HG03520 (cell line): ENCODE results near the gene EIF3L.
A peak's percentile ranks its signal among the peaks of the same experiment; 100 is the strongest.

Source experiments
- ATAC-seq: cut with Tn5 transposase; IDR thresholded peaks from one replicate; pipeline ENCODE4 v1.9.1; 2021; ENCODE audit warnings: mild to moderate bottlenecking, moderate library complexity; ENCODE audit not compliant: unreplicated experiment

Gene EIF3L

DNA sequence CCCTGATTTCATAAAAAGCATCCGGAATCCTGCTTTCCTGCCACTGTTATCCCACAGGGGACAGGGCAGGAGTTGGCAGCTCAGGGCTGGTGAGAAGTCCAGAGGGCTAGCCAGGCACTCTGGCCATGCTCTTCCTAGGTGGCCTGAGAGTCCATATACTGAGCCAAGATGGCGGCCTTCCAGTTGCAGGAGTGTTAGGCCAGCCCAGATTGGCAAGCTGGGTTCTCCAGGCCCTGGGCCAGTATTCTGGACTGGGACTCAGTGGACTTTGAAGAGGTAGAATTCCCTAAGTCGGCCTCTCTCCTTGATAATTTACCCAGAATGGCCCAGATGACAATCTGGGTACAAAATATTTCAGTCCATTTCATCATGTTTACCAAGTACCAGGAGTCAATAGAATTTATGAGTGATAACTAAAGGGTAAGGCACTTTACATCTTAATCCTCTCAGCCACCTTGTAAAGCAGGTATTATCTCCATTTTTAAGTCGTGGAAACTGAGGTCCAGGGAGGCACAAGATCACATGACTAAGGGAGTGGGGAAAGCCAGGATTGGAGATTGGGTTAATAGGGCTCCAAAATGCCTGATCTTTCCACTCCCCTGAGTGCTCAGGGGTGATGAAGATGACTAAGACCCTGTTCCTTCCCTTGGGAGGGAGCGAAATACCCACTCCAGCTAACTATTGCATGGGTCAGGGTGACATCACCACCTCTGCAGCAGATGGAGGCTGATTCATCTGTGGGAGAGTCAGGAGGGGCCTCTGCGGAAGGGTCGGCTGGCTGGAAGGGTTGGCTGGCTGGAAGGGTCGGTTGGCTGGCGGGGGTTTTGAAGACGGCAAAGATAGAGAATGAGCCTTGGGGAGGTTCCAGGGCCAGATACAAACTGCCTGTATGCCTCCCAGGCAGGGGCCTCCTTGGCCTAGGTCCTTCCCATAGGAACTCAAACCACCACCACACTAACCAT is 55.6 kb downstream of the EIF3L start:
- no peak for ATAC-seq

DNA sequence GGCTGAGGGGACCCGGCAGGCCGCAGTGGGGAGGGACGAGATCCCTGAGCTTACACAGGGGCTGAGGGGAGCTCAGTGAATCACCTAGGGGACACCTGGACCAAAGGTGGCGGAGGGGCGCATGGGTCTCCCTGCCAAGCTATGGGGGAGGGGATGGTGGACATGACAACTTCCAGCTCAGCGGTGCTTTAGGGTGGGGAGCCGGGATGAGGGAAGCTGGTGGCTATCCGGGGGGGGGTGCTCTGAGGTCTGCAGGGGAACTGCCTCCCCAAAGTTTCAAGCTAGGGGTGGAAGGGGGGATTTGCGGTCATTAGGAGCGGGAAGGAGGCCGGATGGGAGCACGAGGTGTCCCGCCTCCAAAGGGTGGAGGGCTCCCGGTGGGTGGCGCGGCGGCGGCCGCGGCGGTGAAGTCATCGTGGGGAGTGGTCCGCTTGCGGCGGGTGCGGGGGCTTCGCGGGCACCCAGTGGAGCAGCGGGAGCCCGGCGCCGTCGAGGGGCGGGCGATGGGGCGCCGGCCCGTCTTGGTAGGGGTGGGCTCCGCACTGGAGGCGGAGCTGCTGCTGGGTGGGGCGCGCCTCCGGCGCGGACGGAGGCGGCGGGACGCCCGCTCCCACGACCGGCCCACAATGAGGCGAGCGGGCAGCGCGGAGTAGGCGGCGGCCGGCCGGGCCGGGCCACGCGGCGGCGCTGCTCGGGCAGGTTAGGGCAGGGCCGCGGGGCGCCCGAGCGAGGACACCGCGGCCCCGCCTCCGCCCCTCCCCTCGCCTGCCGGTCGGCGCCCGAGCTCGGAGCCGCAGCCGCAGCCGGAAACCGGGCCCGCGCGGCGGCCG is 56.5 kb downstream of the EIF3L start, which contains the start of gene MICALL1:
Gene MICALL1 (plus strand): TSS at position 764 of the 830 bp plus-strand sequence. CDS start 126 bp downstream, outside the sequence.
- peak; percentile 79 for ATAC-seq

DNA sequence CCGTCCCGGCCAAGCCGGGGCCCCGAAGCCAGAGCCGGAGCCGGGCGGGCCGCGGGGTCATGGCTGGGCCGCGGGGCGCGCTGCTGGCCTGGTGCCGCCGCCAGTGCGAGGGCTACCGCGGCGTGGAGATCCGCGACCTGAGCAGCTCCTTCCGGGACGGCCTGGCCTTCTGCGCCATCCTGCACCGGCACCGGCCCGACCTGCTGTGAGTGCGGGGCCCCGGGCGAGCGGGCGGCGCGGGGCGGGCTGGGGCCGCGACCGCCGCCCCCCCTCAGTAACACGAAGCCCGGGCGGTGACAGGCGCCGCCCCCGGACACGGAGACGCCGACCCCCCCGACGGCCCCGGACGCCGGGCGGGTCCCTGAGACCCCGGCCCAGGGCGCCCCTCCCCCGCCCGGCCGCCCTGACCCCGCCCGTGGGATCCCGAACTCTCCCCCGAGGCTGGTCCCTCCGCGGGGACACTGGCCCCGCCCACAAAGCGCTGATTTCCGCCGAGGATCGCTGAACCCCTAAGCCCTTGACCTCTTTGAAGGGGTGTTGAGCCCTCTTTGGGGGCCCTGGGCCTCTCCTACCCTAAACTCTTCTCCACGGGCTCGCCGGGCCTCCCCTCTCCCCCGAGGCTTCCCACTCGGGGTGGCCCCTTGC is 57.3 kb downstream of the EIF3L start:
- ATAC-seq: peak; percentile 12

DNA sequence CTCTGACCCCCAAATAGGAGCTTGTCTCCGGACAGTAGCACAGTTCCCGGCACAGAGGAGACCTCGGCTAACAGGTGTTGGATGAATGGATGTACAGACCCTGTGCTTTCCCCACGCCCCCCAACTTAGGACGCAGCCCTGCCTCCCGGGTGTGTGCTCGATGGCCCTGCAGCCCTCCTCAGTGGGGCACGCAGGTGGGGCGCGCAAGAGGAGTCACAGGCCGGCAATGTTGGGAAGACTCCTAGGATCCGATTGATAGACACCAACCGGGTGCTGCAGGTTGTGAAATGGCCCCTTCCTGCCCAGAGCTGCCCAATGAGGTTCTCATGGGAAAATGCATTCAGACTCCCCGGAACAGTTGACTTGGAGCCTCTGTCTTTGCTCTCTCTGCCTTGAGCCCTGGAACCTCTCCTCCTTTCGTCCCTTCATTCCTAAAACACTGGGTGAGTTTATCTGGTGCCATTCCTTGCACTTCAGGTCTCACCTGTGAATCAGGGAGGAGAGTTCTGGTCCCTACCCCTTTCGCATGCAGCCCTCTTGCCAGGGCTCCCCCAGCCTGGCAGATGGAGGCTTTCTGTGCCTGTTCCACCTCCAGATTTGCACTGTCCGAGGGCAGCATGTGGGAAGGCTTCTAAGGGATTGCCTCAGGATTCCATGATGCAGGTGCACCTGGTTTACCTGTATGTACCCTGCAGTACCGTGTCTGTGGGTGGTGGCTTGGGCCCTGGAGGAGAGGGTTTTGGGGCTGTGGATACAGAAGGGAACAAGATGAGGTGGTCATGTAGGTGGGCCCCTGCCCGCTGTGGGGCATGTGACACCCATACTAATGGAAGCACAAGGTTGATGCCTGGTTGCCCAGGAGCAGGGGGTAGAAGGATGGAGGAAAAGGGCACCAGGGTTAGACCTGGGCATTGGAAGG is 58.1 kb downstream of the EIF3L start:
- no peak for ATAC-seq

DNA sequence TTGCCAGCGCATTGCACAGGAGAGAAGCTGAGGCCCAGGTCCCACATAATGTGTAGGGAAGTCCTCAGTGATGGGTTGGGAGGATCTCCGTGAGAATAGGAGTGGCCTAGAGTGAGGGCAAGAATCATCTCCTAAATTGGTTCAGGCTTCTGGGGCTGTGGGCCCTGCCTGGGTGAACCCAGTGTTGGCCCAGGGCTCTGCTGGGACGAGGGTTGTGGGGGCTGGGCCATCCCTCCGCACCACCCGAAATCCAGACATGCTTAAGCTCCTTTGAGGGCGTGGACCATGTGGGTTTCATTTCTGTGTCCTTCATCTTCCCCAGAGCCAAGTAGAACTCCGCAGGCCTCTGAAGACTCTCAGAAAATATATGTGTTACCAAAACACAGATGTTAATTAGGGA is 60.5 kb downstream of the EIF3L start:
- no peak for ATAC-seq

DNA sequence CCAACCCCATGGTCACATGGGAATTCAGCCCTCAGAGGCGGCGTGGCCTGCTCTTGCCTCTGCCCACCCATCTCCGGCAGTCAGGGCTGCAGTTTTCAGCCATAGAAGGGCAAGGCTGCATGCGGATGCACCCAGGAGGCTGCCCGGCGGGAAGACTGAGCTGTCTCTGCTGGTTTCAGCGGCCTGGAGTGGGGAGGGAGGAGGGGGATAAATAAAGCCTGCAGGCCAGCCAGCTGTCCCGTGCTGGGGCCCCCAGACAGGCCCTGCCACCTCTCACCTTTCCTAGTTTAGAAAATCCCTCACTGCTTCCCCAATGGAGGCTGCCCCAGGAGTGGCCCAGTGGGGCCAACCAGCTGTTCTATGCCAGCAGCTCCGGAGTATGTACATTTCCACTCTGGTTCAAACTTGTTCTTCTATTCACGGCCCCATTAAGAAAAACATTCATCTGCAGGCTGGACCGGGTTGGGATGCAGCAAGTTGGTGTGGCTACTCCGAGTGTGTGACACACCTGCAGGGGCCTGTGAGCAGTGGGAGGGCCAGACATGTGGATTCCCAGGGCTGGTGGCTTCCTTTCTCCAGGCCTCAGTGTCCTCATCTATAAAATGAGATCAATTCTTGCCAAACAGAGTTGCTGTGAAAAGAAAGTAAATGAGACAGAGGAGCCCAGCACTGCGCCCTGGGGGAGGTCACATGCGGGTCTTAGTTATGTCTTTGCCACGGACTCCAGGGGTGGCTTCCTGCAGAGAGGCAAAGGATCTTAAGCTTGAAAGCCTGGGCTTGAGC is 61.9 kb downstream of the EIF3L start:
- no peak for ATAC-seq

DNA sequence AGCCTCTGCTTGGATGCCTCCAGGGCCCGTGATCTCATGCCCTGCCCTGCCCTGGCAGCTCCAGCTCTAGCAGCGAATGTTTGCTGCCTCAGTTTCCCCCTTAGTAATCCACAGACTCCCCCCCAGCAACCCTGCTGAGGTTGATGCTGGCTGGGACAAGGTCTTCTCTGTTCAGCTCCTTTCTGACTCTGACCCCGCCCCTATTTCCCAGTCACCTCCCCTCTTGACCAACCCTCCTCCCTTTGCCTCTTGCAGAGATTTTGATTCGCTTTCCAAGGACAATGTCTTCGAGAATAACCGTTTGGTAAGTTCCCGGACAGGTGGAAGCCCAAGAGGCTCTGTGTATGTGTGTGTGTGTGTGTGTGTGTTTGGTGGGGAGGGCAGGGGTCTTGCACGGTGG is 62.5 kb downstream of the EIF3L start:
- ATAC-seq: no peak

DNA sequence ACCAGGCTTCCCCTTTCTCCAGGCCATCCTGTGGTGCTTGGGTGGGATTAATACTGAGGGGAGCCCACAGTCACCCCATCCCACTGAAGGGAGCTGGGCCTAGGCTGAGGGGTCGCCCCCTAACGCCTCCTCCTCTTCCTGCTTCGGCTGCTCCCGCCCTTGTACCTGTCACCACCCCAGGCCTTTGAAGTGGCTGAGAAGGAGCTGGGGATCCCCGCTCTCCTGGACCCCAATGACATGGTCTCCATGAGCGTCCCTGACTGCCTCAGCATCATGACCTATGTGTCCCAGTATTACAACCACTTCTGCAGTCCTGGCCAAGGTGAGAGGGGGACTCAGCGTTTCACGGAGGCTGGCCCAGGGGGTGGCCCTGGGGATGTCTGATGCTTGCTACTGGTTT is 63.0 kb downstream of the EIF3L start:
- no peak for ATAC-seq

DNA sequence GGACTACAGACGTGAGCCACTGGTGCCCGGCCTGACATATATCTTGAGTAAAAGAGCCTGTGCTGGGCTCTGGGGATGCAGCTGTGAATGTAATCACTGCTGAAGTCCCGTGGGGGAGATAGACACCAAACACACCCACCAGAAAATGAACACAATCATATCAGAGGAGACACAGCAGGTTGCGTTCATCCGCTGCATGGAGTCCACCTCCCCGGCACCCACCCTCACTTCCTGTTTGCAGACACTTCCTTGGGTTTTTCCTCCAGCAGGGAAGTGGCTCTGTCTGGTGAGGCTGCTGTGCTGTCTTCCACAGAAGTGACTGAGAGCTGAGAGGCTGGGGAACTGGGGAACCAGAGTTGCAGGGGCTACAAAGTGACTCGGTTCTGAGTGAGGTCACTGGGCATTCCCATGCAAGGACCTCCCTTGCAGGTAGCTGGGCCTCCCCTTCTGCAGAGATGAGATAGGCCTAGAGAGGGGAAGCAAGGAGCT is 64.1 kb downstream of the EIF3L start:
- ATAC-seq: no peak

DNA sequence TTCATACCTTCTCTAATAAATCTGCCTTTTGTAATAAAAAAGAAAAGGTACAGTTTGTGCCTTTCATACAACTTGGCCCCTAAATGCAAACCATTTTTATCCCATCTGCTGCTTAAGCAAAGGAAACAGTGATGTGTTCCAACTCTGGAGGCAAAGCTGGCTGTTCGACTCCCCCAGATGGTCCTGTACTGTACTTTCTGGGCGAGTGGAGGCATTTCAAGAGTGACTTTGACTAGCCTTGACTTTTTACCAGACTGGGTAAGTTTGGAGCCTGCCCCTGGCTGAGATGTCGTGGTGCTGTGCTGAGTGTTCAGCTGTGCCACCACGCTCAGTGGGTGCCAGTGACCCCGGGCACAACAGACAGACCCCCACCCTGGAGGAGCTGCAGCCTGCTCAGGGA is 67.1 kb downstream of the EIF3L start:
- no peak for ATAC-seq

DNA sequence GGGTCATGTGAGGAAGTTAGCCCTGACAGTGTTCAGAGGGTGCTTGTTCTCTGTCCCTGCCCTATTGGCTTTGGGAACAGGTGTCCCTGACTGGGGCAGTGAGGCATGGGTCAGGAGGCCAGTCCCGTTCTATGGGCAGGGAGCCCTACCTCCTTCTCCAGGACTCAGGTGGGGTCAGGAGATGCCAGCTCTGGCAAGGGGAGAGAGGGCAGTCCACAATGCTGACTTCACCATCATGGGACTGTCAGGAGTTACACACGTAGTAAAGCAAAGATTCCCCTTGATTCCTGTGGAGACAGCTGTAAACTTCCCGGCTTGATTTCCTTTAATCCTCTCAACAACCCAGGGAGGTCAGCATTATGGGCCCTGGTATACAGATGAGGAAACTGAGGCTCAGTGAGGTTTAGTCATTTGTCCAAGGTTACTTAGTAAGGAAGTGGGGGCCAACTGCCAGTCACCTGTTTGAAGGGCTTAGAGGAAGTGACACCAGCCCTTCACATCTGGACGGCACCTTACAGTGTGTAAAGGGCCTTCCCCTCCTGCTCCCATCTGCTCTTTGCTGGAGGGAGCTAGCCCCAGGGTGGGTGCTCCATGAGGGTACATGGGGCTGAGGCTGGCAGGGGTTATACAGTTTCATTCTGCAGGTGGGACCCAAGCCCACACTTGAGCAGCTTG is 68.8 kb downstream of the EIF3L start:
- ATAC-seq: no peak

DNA sequence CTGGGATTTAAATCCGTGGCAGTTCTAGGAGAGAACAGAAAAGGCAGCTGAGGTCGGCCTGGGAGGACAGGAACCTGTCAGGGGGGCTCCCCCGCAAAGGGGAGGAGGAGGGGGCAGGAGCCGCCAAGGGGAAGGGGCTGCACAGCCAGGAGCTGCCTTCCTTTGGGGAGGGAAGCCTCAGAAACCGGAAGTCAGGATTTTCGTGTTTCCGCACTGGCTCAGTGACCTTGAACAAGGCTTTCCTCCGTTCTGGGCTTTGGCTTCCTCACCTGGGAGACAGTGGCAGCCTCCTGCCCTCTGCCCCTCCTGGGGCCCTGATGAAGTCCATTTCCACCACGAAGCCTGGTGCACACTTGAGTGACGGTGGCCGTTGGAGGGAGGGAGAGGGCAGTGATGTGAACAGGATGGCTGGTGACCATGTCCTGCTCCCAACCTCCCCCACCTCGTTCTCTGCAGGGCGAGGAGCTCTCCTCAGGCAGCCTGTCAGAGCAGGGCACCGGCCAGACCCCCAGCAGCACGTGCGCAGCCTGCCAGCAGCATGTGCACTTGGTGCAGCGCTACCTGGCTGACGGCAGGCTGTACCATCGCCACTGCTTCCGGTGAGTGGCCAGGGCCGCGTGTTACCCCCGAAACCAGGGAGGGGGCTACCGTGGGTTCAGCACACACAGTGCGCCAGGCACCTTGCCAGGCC is 69.5 kb downstream of the EIF3L start:
- ATAC-seq: no peak

DNA sequence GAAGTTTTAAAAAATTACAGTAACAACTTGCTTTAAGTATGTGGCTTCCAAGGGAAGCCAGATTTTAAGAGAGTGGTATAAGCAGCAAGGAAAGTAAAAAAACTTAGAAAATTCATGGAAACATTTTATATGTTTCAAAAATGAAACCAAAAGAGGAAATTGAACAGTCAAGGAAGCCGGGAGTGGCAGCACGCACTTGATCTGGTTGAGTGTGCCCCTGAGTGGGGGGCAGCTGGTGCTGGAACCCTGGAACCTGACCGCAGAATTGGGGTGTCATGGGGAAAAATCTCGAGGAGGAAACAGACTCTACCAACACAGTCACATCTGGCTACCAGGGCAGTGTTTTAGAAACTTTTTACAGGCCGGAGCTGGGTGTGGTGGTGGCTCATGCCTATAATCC is 70.9 kb downstream of the EIF3L start:
- ATAC-seq: no peak

DNA sequence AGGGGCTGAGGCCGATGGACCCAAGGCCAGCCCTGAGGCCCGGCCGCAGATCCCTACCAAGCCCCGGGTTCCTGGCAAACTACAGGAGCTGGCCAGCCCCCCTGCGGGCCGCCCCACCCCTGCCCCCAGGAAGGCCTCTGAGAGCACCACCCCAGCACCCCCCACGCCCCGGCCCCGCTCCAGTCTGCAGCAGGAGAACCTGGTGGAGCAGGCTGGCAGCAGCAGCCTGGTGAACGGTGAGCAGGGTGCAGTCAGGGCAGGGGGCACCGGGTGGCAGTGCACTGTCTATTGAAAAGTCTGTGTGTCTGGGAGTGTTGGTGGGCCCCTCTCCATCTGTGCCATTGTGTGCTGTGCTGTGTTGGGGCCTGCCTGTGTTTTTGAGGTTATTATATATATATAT is 73.0 kb downstream of the EIF3L start:
- ATAC-seq: no peak

DNA sequence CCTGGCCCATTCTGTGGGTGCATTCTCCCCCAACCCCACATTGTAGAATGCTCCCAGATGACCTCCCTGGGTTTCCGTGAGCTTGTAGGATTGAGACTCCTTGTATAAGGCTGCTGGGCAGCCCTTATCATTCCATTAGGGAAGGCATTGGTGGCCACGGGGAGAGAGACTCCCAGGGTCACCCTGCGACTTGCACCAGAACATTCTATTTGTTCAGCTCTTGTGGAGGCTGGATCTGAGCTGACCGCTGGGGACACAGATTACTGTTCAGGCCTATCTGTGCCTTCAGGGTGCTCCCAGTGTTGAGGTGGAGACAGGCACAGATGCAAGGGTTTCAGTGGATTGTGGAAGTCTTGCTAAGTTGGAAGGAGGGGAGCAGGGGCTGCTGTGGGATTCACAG is 74.7 kb downstream of the EIF3L start:
- ATAC-seq: no peak

DNA sequence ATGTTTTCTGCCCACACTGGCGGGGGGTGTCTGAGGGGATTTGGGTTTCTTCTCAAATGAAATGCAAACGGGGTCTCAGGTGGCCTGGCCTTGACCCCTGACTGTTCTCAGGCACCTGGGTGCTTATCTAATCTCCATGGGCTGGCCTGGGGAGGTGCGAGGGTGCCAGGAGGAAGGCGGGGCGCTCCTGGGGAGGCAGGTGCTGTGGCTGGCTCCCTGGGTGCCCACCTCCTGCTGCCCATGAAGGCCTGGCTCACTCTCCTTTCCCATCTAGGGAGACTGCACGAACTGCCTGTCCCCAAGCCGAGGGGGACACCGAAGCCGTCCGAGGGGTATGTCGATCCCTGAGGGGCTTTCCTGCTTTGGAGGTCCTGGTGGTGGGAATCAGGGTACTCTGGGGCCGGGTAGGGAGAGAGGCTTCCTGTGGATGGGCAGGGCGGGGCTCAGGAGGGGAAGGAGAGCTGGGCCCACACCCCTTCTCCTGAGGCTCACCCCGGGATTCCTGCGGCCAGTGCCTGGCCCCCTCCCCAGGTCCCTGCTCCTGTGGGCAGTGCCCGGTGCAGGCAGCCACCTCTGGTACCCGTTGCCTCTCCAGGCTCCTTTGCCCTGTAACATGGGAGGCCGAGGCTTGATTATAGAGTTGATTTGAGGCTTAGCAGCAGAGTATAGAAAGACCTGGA is 75.3 kb downstream of the EIF3L start:
- no peak for ATAC-seq

DNA sequence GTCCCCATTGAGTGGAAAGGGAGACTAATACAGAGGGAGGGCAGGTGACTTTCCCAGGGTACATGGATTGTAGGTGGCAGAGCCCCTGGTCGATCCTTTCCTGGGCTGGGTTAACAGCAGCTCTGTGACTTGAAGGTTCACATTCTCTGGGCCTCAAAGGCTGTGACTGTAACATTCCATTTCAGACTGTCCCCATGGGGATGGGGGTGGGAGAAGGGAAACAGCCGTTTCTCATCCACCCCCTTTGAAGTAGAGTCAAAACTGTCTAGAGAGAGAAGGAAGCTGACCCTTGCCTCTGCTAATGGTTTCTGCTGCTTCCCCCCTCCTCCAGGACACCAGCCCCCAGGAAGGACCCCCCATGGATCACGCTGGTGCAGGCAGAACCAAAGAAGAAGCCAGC is 76.1 kb downstream of the EIF3L start:
- ATAC-seq: no peak

DNA sequence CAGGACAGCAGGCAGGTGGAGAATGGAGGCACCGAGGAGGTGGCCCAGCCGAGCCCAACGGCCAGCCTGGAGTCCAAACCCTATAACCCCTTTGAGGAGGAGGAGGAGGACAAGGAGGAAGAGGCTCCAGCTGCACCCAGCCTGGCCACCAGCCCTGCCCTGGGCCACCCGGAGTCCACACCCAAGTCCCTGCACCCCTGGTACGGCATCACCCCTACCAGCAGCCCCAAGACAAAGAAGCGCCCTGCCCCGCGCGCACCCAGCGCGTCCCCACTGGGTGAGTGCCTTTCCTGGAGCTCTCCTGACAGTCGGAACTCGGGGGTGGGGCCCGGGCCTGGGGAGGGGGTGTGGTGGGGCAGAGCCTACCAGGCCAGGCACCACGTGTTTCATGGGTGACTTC is 76.5 kb downstream of the EIF3L start:
- no peak for ATAC-seq
